Neutrophil (primary cell): ENCODE data around the gene ENOX1.

Source experiments
- H3K27ac ChIP-seq: fragments of 200-600 bp; sonication (generic); 2 replicates; pipeline ENCODE4 v1.5.1; 2016; ENCODE audit warnings: mild to moderate bottlenecking, moderate library complexity
- H3K27me3 ChIP-seq: fragments of 200-600 bp; sonication (generic); 2 replicates; pipeline ENCODE4 v1.6.0; 2016; ENCODE audit warnings: mild to moderate bottlenecking
- H3K36me3 ChIP-seq: fragments of 200-600 bp; sonication (generic); 2 replicates; pipeline ENCODE4 v1.5.1; 2017
- H3K4me1 ChIP-seq, 2 experiments: fragments of 200-600 bp in 1 of 2; sonication (generic) in 1 of 2; 1 replicate in 1 of 2; 2 replicates in 1 of 2; pipeline versions ENCODE4 v1.5.1 to v1.6.1; 2013 to 2016; ENCODE audit warnings: low read depth in 1 of 2, low read length in 1 of 2, mild to moderate bottlenecking in 1 of 2, moderate library complexity in 1 of 2; ENCODE audit not compliant: control insufficient read depth in 1 of 2, insufficient read depth in 1 of 2
- H3K4me3 ChIP-seq, 2 experiments: fragments of 200-600 bp in 1 of 2; sonication (generic) in 1 of 2; 1 replicate in 1 of 2; 2 replicates in 1 of 2; pipeline ENCODE4 v1.5.1; 2013 to 2016; ENCODE audit warnings: low read depth in 1 of 2, low read length in 1 of 2, mild to moderate bottlenecking in 1 of 2, moderate library complexity in 1 of 2
- H3K9me3 ChIP-seq: fragments of 200-600 bp; sonication (generic); 2 replicates; pipeline ENCODE4 v1.5.1; 2016
- CTCF ChIP-seq: fragments of 200-600 bp; sonication (generic); IDR thresholded peaks from 2 replicates; pipeline ENCODE4 v1.5.1; 2016; ENCODE audit warnings: antibody characterized with exemption

ENOX1 gene

GRCh38 chr13:43518833-43519232, 267.9 kb downstream of the ENOX1 start:
- Histone ChIP-seq H3K4me3 (no peak overlapping the region), H3K9me3 (no peaks in the 10 kb centered on the region), H3K36me3 (no peaks in the 10 kb centered on the region), H3K4me1 (no peaks in the 10 kb centered on the region), H3K27me3 (no peaks in the 10 kb centered on the region), H3K27ac (no peak overlapping the region)
- TF ChIP-seq CTCF: no peak

- H3K4me1 ChIP-seq: no peaks in the 10 kb centered on the region
- TF ChIP-seq CTCF: no peak
- H3K36me3 ChIP-seq: no peaks in the 10 kb centered on the region
- no peak overlapping the region for H3K27ac ChIP-seq
- H3K27me3 ChIP-seq: no peaks in the 10 kb centered on the region
- H3K9me3 ChIP-seq: no peaks in the 10 kb centered on the region
- no peak overlapping the region for H3K4me3 ChIP-seq
These were observed 270.4 kb downstream of the ENOX1 start for GRCh38 chr13:43516401-43516833.

- Histone ChIP-seq H3K27me3 (no peaks in the 10 kb centered on the region), H3K4me3 (no peak overlapping the region), H3K36me3 (no peaks in the 10 kb centered on the region), H3K4me1 (no peaks in the 10 kb centered on the region), H3K9me3 (no peaks in the 10 kb centered on the region), H3K27ac (no peak overlapping the region)
- no peak for TF ChIP-seq CTCF
These were observed 271.2 kb downstream of the ENOX1 start for GRCh38 chr13:43515531-43515930.

- no peaks in the 10 kb centered on the region for H3K9me3 ChIP-seq
- no peaks in the 10 kb centered on the region for H3K4me1 ChIP-seq
- no peak for TF ChIP-seq CTCF
- H3K4me3 ChIP-seq: no peak overlapping the region
- H3K36me3 ChIP-seq: no peaks in the 10 kb centered on the region
- no peak overlapping the region for H3K27ac ChIP-seq
- H3K27me3 ChIP-seq: no peaks in the 10 kb centered on the region
These were observed 272.5 kb downstream of the ENOX1 start for GRCh38 chr13:43514311-43514710.

GRCh38 chr13:43512221-43512620, 274.6 kb downstream of the ENOX1 start:
- Histone ChIP-seq H3K4me3 (no peak overlapping the region), H3K9me3 (no peaks in the 10 kb centered on the region), H3K4me1 (no peaks in the 10 kb centered on the region), H3K36me3 (no peaks in the 10 kb centered on the region), H3K27me3 (no peaks in the 10 kb centered on the region), H3K27ac (no peak overlapping the region)
- no peak for TF ChIP-seq CTCF
